HL-60 (cell line): ENCODE data around the gene CARMIL1.
"Not testable (repeated sequence)": the region's sequence is repeated elsewhere in the genome, so short reads cannot be mapped to it uniquely, and the experiment has no call there.

ENCODE experiments used
- DNase-seq, 2 experiments: peaks; one replicate each; pipeline ENCODE4 v3.0.0-alpha.2; 2010 to 2020; ENCODE audit warnings: low read depth in 1 of 2, low spot score in 1 of 2
- H3K27ac ChIP-seq: fragments of 250-450 bp; sonication (Bioruptor Pico); replicated peaks from 2 replicates; pipeline ENCODE4 v1.5.1; 2020; ENCODE audit warnings: mild to moderate bottlenecking, moderate library complexity
- H3K27me3 ChIP-seq: fragments of 250-450 bp; sonication (Bioruptor Pico); 2 replicates; pipeline ENCODE4 v1.5.1; 2021; ENCODE audit warnings: mild to moderate bottlenecking, moderate library complexity; ENCODE audit not compliant: insufficient read depth, poor library complexity, severe bottlenecking
- H3K4me3 ChIP-seq: replicated peaks from 2 replicates; pipeline ENCODE4 v1.5.1; 2011; ENCODE audit warnings: mild to moderate bottlenecking, control low read depth, low read length; ENCODE audit not compliant: insufficient read depth
- GABPA ChIP-seq: IDR thresholded peaks from 2 replicates; pipeline ENCODE4 v1.6.1; 2012; ENCODE audit warnings: low read depth
- POLR2AphosphoS5 ChIP-seq: IDR thresholded peaks from 2 replicates; pipeline ENCODE4 v1.6.1; 2012; ENCODE audit warnings: low read depth
- REST ChIP-seq: IDR thresholded peaks from 2 replicates; pipeline ENCODE4 v1.6.1; 2012; ENCODE audit warnings: low read depth; ENCODE audit not compliant: insufficient replicate concordance
- SPI1 ChIP-seq: IDR thresholded peaks from 2 replicates; pipeline ENCODE4 v1.6.1; 2012; ENCODE audit warnings: low read depth, mild to moderate bottlenecking, borderline replicate concordance
- TF ChIP-seq, protein P1 (sequence below): IDR thresholded peaks from one replicate; pipeline ENCODE4 v1.5.1; 2011; ENCODE audit warnings: low read length, control low read depth, inconsistent platforms; ENCODE audit not compliant: insufficient read depth

Gene CARMIL1

DNA sequence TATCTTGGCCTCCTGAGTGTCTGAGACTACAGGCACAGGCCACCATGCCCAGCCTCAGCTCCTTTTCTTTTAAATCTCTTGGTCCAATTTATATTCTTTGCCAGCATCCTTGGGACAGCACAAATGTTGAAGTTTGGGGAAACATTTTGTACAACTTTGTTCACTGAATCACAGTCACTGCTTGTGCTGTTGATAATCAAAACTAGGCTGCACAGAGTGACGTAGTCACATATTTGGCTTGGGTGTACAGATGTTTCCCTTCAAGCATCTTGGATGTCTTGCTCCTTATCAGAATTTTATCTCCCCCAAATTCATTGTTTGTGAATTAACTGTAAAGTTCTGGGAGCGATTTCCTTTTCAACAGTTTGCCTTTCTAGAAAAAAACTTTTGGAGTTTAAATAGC is 17.9 kb downstream of the CARMIL1 start:
- Histone ChIP-seq H3K27ac (no peak overlapping the region), H3K4me3 (no peak overlapping the region)
- no peak for TF ChIP-seq REST
- TF ChIP-seq GABPA = no peak
- TF ChIP-seq POLR2AphosphoS5 = no peak
- TF ChIP-seq SPI1 = no peak
- TF ChIP-seq, protein P1, sequence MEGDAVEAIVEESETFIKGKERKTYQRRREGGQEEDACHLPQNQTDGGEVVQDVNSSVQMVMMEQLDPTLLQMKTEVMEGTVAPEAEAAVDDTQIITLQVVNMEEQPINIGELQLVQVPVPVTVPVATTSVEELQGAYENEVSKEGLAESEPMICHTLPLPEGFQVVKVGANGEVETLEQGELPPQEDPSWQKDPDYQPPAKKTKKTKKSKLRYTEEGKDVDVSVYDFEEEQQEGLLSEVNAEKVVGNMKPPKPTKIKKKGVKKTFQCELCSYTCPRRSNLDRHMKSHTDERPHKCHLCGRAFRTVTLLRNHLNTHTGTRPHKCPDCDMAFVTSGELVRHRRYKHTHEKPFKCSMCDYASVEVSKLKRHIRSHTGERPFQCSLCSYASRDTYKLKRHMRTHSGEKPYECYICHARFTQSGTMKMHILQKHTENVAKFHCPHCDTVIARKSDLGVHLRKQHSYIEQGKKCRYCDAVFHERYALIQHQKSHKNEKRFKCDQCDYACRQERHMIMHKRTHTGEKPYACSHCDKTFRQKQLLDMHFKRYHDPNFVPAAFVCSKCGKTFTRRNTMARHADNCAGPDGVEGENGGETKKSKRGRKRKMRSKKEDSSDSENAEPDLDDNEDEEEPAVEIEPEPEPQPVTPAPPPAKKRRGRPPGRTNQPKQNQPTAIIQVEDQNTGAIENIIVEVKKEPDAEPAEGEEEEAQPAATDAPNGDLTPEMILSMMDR = no peak

GRCh38 chr6:25297823-25298522 is 18.8 kb downstream of the CARMIL1 start:
- TF ChIP-seq, protein P1 = no peak
- no peak for TF ChIP-seq GABPA
- no peak for TF ChIP-seq REST
- no peak for TF ChIP-seq POLR2AphosphoS5
- no peak for TF ChIP-seq SPI1
- no peak for DNase-seq

More for the DNA sequence above, 17.9 kb downstream of the CARMIL1 start:
- DNase-seq = no peak
- no peaks in the 10 kb centered on the region for H3K27me3 ChIP-seq

GRCh38 chr6:25298523-25298865 is 19.3 kb downstream of the CARMIL1 start:
- not testable (repeated sequence) for DNase-seq, H3K27me3 ChIP-seq, H3K27ac ChIP-seq, H3K4me3 ChIP-seq

More at GRCh38 chr6:25297823-25298522, 18.8 kb downstream of the CARMIL1 start:
- Histone ChIP-seq H3K4me3 (no peak overlapping the region), H3K27me3 (no peaks in the 10 kb centered on the region), H3K27ac (no peak overlapping the region)

GRCh38 chr6:25301362-25301761 is 22.2 kb downstream of the CARMIL1 start:
- DNase-seq = peak in 1 of 2 experiments; percentile 64
- Histone ChIP-seq H3K27me3 (no peaks in the 10 kb centered on the region), H3K27ac (0 out of 2 replicates have a peak overlapping the region, but pooled peaks have one; percentile 1), H3K4me3 (no peak overlapping the region)
- TF ChIP-seq REST = no peak
- peak; percentile 96 for TF ChIP-seq SPI1
- TF ChIP-seq, protein P1 = no peak
- no peak for TF ChIP-seq GABPA
